Activated naive CD4-positive, alpha-beta T cell treated with anti-CD3 and anti-CD28 coated beads, Interleukin-2, amount 50 U/mL, for 24 hours (primary cell): ENCODE data around the gene NCKAP5.

Experiments used
- H3K27ac Mint-ChIP-seq: one replicate; pipeline ENCODE4 v1.8.0; 2021; ENCODE audit warnings: mild to moderate bottlenecking, mixed read lengths
- H3K27me3 Mint-ChIP-seq: one replicate; pipeline ENCODE4 v1.8.0; 2021; ENCODE audit warnings: mixed read lengths
- H3K36me3 Mint-ChIP-seq: one replicate; pipeline ENCODE4 v1.8.0; 2021; ENCODE audit warnings: mixed read lengths
- H3K4me1 Mint-ChIP-seq: one replicate; pipeline ENCODE4 v1.8.0; 2021; ENCODE audit warnings: mixed read lengths
- H3K4me3 Mint-ChIP-seq: one replicate; pipeline ENCODE4 v1.8.0; 2021; ENCODE audit warnings: mild to moderate bottlenecking, mixed read lengths
- H3K9me3 Mint-ChIP-seq: one replicate; pipeline ENCODE4 v1.8.0; 2021; ENCODE audit warnings: mixed read lengths

NCKAP5 gene

GRCh38 chr2:132668189-132668823, 900.0 kb downstream of the NCKAP5 start:
- Mint-ChIP-seq H3K36me3 (no peaks in the 10 kb centered on the region), H3K27me3 (peaks cover 18% of the 10 kb centered on the region), H3K4me1 (no peaks in the 10 kb centered on the region), H3K9me3 (no peaks in the 10 kb centered on the region), H3K4me3 (no peak overlapping the region), H3K27ac (no peak overlapping the region)

- Mint-ChIP-seq H3K27ac (no peak overlapping the region), H3K4me3 (no peak overlapping the region), H3K27me3 (peaks cover 16% of the 10 kb centered on the region), H3K36me3 (no peaks in the 10 kb centered on the region), H3K9me3 (no peaks in the 10 kb centered on the region), H3K4me1 (no peaks in the 10 kb centered on the region)
These were observed 900.6 kb downstream of the NCKAP5 start for GRCh38 chr2:132667706-132668105.

- Mint-ChIP-seq H3K9me3 (peaks cover 5% of the 10 kb centered on the region), H3K36me3 (no peaks in the 10 kb centered on the region), H3K4me1 (no peaks in the 10 kb centered on the region), H3K27ac (no peak overlapping the region), H3K27me3 (peaks cover 9% of the 10 kb centered on the region), H3K4me3 (no peak overlapping the region)
These were observed 902.7 kb downstream of the NCKAP5 start for GRCh38 chr2:132665401-132666140.

GRCh38 chr2:132664096-132664495, 904.2 kb downstream of the NCKAP5 start:
- peaks cover 5% of the 10 kb centered on the region for H3K9me3 Mint-ChIP-seq
- no peaks in the 10 kb centered on the region for H3K4me1 Mint-ChIP-seq
- peaks cover 9% of the 10 kb centered on the region for H3K27me3 Mint-ChIP-seq
- no peaks in the 10 kb centered on the region for H3K36me3 Mint-ChIP-seq
- H3K4me3 Mint-ChIP-seq = no peak overlapping the region
- H3K27ac Mint-ChIP-seq = no peak overlapping the region

GRCh38 chr2:132662732-132663131, 905.5 kb downstream of the NCKAP5 start:
- H3K36me3 Mint-ChIP-seq = no peaks in the 10 kb centered on the region
- H3K9me3 Mint-ChIP-seq = peaks cover 8% of the 10 kb centered on the region
- peaks cover 4% of the 10 kb centered on the region for H3K27me3 Mint-ChIP-seq
- no peak overlapping the region for H3K27ac Mint-ChIP-seq
- no peaks in the 10 kb centered on the region for H3K4me1 Mint-ChIP-seq
- no peak overlapping the region for H3K4me3 Mint-ChIP-seq

GRCh38 chr2:132659331-132659730, 908.9 kb downstream of the NCKAP5 start:
- Mint-ChIP-seq H3K27ac (no peak overlapping the region), H3K36me3 (no peaks in the 10 kb centered on the region), H3K27me3 (peaks cover 4% of the 10 kb centered on the region), H3K4me1 (no peaks in the 10 kb centered on the region), H3K9me3 (peaks cover 10% of the 10 kb centered on the region), H3K4me3 (no peak overlapping the region)

GRCh38 chr2:132656266-132656975, 911.8 kb downstream of the NCKAP5 start:
- Mint-ChIP-seq H3K27ac (no peak overlapping the region), H3K4me1 (no peaks in the 10 kb centered on the region), H3K36me3 (no peaks in the 10 kb centered on the region), H3K4me3 (no peak overlapping the region), H3K27me3 (peaks cover 1% of the 10 kb centered on the region), H3K9me3 (peaks cover 8% of the 10 kb centered on the region)

GRCh38 chr2:132654968-132655367, 913.3 kb downstream of the NCKAP5 start:
- Mint-ChIP-seq H3K27ac (no peak overlapping the region), H3K4me3 (no peak overlapping the region), H3K4me1 (no peaks in the 10 kb centered on the region), H3K9me3 (peaks cover 4% of the 10 kb centered on the region), H3K27me3 (no peaks in the 10 kb centered on the region), H3K36me3 (no peaks in the 10 kb centered on the region)

GRCh38 chr2:132654335-132654734, 913.9 kb downstream of the NCKAP5 start:
- Mint-ChIP-seq H3K36me3 (no peaks in the 10 kb centered on the region), H3K9me3 (peaks cover 4% of the 10 kb centered on the region), H3K27me3 (no peaks in the 10 kb centered on the region), H3K4me1 (no peaks in the 10 kb centered on the region), H3K4me3 (no peak overlapping the region), H3K27ac (no peak overlapping the region)

- H3K36me3 Mint-ChIP-seq = no peaks in the 10 kb centered on the region
- no peaks in the 10 kb centered on the region for H3K9me3 Mint-ChIP-seq
- H3K27me3 Mint-ChIP-seq = no peaks in the 10 kb centered on the region
- H3K4me3 Mint-ChIP-seq = no peak overlapping the region
- H3K27ac Mint-ChIP-seq = no peak overlapping the region
- H3K4me1 Mint-ChIP-seq = no peaks in the 10 kb centered on the region
These were observed 915.8 kb downstream of the NCKAP5 start for GRCh38 chr2:132652474-132652873.

- Mint-ChIP-seq H3K4me3 (no peak overlapping the region), H3K4me1 (no peaks in the 10 kb centered on the region), H3K9me3 (no peaks in the 10 kb centered on the region), H3K36me3 (no peaks in the 10 kb centered on the region), H3K27me3 (no peaks in the 10 kb centered on the region), H3K27ac (no peak overlapping the region)
These were observed 916.9 kb downstream of the NCKAP5 start for GRCh38 chr2:132651115-132652045.

- Mint-ChIP-seq H3K36me3 (no peaks in the 10 kb centered on the region), H3K4me1 (no peaks in the 10 kb centered on the region), H3K27ac (no peak overlapping the region), H3K4me3 (no peak overlapping the region), H3K9me3 (no peaks in the 10 kb centered on the region), H3K27me3 (no peaks in the 10 kb centered on the region)
These were observed 921.6 kb downstream of the NCKAP5 start for GRCh38 chr2:132646540-132647108.

- H3K36me3 Mint-ChIP-seq = no peaks in the 10 kb centered on the region
- H3K27ac Mint-ChIP-seq = no peak overlapping the region
- H3K27me3 Mint-ChIP-seq = no peaks in the 10 kb centered on the region
- no peaks in the 10 kb centered on the region for H3K9me3 Mint-ChIP-seq
- no peak overlapping the region for H3K4me3 Mint-ChIP-seq
- no peaks in the 10 kb centered on the region for H3K4me1 Mint-ChIP-seq
These were observed 922.3 kb downstream of the NCKAP5 start for GRCh38 chr2:132645722-132646539.

GRCh38 chr2:132645176-132645575, 923.1 kb downstream of the NCKAP5 start:
- Mint-ChIP-seq H3K4me1 (no peaks in the 10 kb centered on the region), H3K27me3 (no peaks in the 10 kb centered on the region), H3K9me3 (no peaks in the 10 kb centered on the region), H3K27ac (no peak overlapping the region), H3K4me3 (no peak overlapping the region), H3K36me3 (no peaks in the 10 kb centered on the region)
